Measurements from ENCODE around the gene HNRNPK.

The HNRNPK gene

GRCh38 chr9:84000186-84000585 lies 20.2 kb upstream of the HNRNPK start:
- H3K4me3 ChIP-seq (ENCODE audit: low read depth, low read length): no peak overlapping the region
- no peak for TF ChIP-seq CTCF (IDR thresholded peaks at IDR 0.05; ENCODE audit: low read depth, low read length)

GRCh38 chr9:83999141-83999918 lies 19.3 kb upstream of the HNRNPK start:
- TF ChIP-seq CTCF (IDR thresholded peaks at IDR 0.05; ENCODE audit: low read depth, low read length): no peak
- H3K4me3 ChIP-seq (ENCODE audit: low read depth, low read length): no peak overlapping the region

GRCh38 chr9:83996126-83996525 lies 16.1 kb upstream of the HNRNPK start:
- no peak for TF ChIP-seq CTCF (IDR thresholded peaks at IDR 0.05; ENCODE audit: low read depth, low read length)

GRCh38 chr9:83992901-83993300 lies 12.9 kb upstream of the HNRNPK start:
- H3K4me3 ChIP-seq (ENCODE audit: low read depth, low read length): no peak overlapping the region

More at GRCh38 chr9:83996126-83996525, 16.1 kb upstream of the HNRNPK start:
- no peak overlapping the region for H3K4me3 ChIP-seq (ENCODE audit: low read depth, low read length)

GRCh38 chr9:83992407-83992806 lies 12.4 kb upstream of the HNRNPK start:
- no peak overlapping the region for H3K4me3 ChIP-seq (ENCODE audit: low read depth, low read length)
- no peak for TF ChIP-seq CTCF (IDR thresholded peaks at IDR 0.05; ENCODE audit: low read depth, low read length)

More at GRCh38 chr9:83992901-83993300, 12.9 kb upstream of the HNRNPK start:
- TF ChIP-seq CTCF (IDR thresholded peaks at IDR 0.05; ENCODE audit: low read depth, low read length): no peak

- no peak for TF ChIP-seq CTCF (IDR thresholded peaks at IDR 0.05; ENCODE audit: low read depth, low read length)
- no peak overlapping the region for H3K4me3 ChIP-seq (ENCODE audit: low read depth, low read length)
Observed at GRCh38 chr9:83991355-83991754, 11.3 kb upstream of the HNRNPK start.

GRCh38 chr9:83988411-83988810 lies 8.4 kb upstream of the HNRNPK start:
- TF ChIP-seq CTCF (IDR thresholded peaks at IDR 0.05; ENCODE audit: low read depth, low read length): no peak
- no peak overlapping the region for H3K4me3 ChIP-seq (ENCODE audit: low read depth, low read length)

All from WI38 (cell line).